Gastrocnemius medialis (tissue), 4 donors: ENCODE results near the gene HLCS. TPM values are rescaled to one million over a fixed set of nuclear protein-coding genes. Genes with fewer than 3 reads are reported as not detected.

ENCODE experiments used
- ATAC-seq, 2 donors: fragments of 150-250 bp; one replicate each; pipeline ENCODE4 v1.9.1; 2016
- DNase-seq, 2 donors: peaks; one replicate each; pipeline ENCODE4 v3.0.0-alpha.2; 2019
- H3K27ac ChIP-seq, 4 donors: fragments of 200-600 bp; sonication (generic); 1 replicate in 1 of 4; 2 replicates in 3 of 4; pipeline ENCODE4 v1.5.1; 2016 to 2018; ENCODE audit warnings: mild to moderate bottlenecking in 2 of 4, moderate library complexity in 1 of 4
- H3K27me3 ChIP-seq, 3 donors: fragments of 200-600 bp; sonication (generic) in 2 of 3; 1 replicate in 1 of 3; 2 replicates in 2 of 3; pipeline versions ENCODE4 v1.5.1 to v1.6.0; 2016 to 2019; ENCODE audit warnings: mild to moderate bottlenecking in 1 of 3, moderate library complexity in 1 of 3
- H3K36me3 ChIP-seq, 2 donors: fragments of 200-600 bp; sonication (generic) in 1 of 2; one replicate each; pipeline ENCODE4 v1.5.1; 2017 to 2018
- H3K4me1 ChIP-seq, 2 donors: fragments of 200-600 bp; sonication (generic) in 1 of 2; one replicate each; pipeline ENCODE4 v1.5.1; 2016 to 2017; ENCODE audit warnings: mild to moderate bottlenecking in 2 of 2
- H3K4me3 ChIP-seq, 4 donors: fragments of 200-600 bp; sonication (generic) in 3 of 4; 1 replicate in 1 of 4; 2 replicates in 3 of 4; pipeline ENCODE4 v1.5.1; 2016 to 2019; ENCODE audit warnings: mild to moderate bottlenecking in 2 of 4
- H3K9me3 ChIP-seq, 3 donors: fragments of 200-600 bp; sonication (generic) in 2 of 3; 1 replicate in 1 of 3; 2 replicates in 2 of 3; pipeline ENCODE4 v1.5.1; 2016 to 2019
- POLR2A ChIP-seq, 2 donors: fragments of 450-650 bp; IDR thresholded peaks; one replicate each; pipeline ENCODE4 v1.6.1; 2017; ENCODE audit warnings: antibody characterized with exemption in 2 of 2, mild to moderate bottlenecking in 2 of 2, moderate library complexity in 2 of 2
- in situ Hi-C, 4 donors: fragments of 200-750 bp; cut with MboI; loops; one replicate each; pipeline versions ENCODE4 v1.15.0 to v1.8.0; 2017; ENCODE audit warnings: low sequenced_read_pairs in 4 of 4
- intact Hi-C: fragments of 100-400 bp; cut with DNase I; formaldehyde crosslinking; loops from one replicate; pipeline ENCODE4 v1.15.1; 2023; ENCODE audit warnings: low total_unique reads
- total RNA-seq, 4 donors: library from RNA; depleted of rRNA; stranded (reverse); fragments of >200 nt; gene quantifications; one replicate each; pipeline versions ENCODE4 v1.1.0 to v1.2.3, GENCODE V29; 2016
- TF ChIP-seq, protein P1 (sequence below), 5 experiments: fragments of 450-650 bp in 3 of 5; fragments of 200-600 bp in 2 of 5; sonication (generic) in 2 of 5; IDR thresholded peaks in 4 of 5; conservative IDR thresholded peaks in 1 of 5; 1 replicate in 4 of 5; 2 replicates in 1 of 5; pipeline ENCODE4 v1.5.1; 2016 to 2019; ENCODE audit warnings: antibody characterized with exemption in 5 of 5, mild to moderate bottlenecking in 3 of 5, moderate library complexity in 3 of 5

Gene HLCS
- total RNA-seq, 4 donors from 2014 or later: 10.6 to 18.4 (median 15.4) TPM

DNA sequence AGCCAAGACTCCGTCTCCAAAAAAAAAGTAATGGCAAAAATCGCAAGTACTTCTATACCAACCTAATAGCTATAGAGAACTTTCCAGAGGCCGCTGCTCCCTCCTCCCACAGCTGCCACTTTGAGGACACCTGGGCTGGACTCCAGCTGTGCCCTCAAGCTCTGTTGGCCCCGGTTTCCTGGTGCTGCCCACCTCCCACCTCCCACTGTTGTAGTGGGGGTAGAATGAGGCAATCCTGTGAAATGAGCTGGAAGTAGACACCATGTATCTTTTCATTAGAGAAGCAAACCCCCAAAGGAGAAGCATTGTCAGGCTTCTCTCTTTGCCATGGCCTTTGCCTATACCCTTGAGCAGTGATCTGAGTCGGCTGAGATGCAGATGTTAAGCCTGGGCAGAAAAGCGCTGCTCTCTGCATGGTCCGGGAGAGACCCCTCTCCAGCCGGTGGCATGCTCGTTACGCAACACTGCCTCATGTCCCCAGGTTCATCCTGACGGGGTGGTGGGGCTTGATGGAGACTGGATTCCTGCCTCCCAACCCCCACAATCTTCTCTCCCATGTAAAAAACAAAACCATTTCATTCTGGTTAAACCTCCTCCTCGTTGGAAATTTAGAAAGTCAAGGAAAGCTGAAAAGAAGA, 227.9 kb downstream of the HLCS start:
- no peak for DNase-seq
- no peak for TF ChIP-seq POLR2A (IDR thresholded peaks at IDR 0.05)
- TF ChIP-seq, protein P1, sequence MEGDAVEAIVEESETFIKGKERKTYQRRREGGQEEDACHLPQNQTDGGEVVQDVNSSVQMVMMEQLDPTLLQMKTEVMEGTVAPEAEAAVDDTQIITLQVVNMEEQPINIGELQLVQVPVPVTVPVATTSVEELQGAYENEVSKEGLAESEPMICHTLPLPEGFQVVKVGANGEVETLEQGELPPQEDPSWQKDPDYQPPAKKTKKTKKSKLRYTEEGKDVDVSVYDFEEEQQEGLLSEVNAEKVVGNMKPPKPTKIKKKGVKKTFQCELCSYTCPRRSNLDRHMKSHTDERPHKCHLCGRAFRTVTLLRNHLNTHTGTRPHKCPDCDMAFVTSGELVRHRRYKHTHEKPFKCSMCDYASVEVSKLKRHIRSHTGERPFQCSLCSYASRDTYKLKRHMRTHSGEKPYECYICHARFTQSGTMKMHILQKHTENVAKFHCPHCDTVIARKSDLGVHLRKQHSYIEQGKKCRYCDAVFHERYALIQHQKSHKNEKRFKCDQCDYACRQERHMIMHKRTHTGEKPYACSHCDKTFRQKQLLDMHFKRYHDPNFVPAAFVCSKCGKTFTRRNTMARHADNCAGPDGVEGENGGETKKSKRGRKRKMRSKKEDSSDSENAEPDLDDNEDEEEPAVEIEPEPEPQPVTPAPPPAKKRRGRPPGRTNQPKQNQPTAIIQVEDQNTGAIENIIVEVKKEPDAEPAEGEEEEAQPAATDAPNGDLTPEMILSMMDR (IDR thresholded peaks at IDR 0.05 in 4 of 5, conservative IDR thresholded peaks at IDR 0.05 in 1 of 5): no peak
- no peak overlapping the region for H3K27ac ChIP-seq
- no peaks in the 10 kb centered on the region for H3K36me3 ChIP-seq
- no peaks in the 10 kb centered on the region for H3K9me3 ChIP-seq
- H3K27me3 ChIP-seq: peaks cover 0 to 2% (median 0%) of the 10 kb centered on the region in 3 donors
- in situ Hi-C loops (no loop called here), intact Hi-C loops (no loop called here)
- H3K4me1 ChIP-seq: no peaks in the 10 kb centered on the region
- ATAC-seq: no peak
- H3K4me3 ChIP-seq: no peak overlapping the region

DNA sequence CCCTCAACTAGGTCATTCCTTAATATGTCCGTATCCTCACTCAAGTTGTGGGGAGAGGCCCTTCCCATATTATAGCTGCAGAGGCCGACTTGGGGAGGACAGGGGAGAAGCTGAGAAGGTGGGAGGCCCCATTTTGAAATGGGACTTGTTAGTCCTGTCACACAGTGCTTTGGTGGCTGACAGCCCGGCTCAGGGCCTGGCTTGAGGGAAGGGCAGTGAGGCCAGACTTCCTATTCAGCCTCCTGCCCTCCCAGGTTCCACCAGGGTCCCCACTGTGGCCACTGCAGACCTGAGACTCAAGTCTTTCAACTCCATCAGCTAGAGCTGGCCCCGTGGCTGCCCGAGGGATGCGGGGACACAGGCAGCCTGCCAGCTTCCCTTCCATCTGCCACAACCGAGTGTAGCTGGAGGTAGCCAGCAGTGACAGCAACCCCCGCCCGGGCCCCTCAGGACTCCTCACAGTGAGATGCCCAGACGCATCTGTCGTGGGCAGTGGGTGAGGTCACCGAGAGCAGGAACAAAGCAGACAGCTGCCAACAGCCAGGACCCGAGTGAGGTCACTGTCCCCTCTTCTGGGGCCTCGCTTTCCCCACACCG, 230.6 kb downstream of the HLCS start:
- DNase-seq: no peak
- Histone ChIP-seq H3K27me3 (peaks cover 0 to 7% (median 2%) of the 10 kb centered on the region in 3 donors), H3K9me3 (no peaks in the 10 kb centered on the region), H3K4me1 (no peaks in the 10 kb centered on the region), H3K36me3 (no peaks in the 10 kb centered on the region), H3K27ac (no peak overlapping the region), H3K4me3 (no peak overlapping the region)
- intact Hi-C loops (no loop called here), in situ Hi-C loops (no loop called here)
- no peak for ATAC-seq
- TF ChIP-seq, protein P1 (IDR thresholded peaks at IDR 0.05 in 4 of 5, conservative IDR thresholded peaks at IDR 0.05 in 1 of 5): no peak
- TF ChIP-seq POLR2A (IDR thresholded peaks at IDR 0.05): no peak

DNA sequence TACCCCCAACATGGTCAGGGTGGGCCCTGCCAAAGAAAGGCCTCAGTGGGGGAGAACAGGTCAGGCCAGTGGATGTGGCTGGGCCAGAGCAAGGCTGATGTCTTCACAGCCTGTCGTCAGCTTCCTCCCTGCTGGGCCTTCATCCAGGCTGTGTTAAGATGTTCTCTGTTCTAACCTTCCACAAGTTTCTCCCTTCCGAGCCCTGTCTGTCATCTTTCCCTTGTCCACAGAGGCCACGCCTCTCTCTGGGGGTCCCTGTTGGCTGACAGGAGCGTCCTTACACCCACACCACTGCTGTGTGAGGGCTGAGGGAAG, 231.3 kb downstream of the HLCS start:
- H3K36me3 ChIP-seq: no peaks in the 10 kb centered on the region
- H3K4me3 ChIP-seq: no peak overlapping the region
- no peaks in the 10 kb centered on the region for H3K9me3 ChIP-seq
- no peak for DNase-seq
- no peaks in the 10 kb centered on the region for H3K4me1 ChIP-seq
- no peak overlapping the region for H3K27ac ChIP-seq
- TF ChIP-seq POLR2A (IDR thresholded peaks at IDR 0.05): no peak
- TF ChIP-seq, protein P1 (IDR thresholded peaks at IDR 0.05 in 4 of 5, conservative IDR thresholded peaks at IDR 0.05 in 1 of 5): no peak
- in situ Hi-C loops (no loop called here), intact Hi-C loops (no loop called here)
- no peak for ATAC-seq
- H3K27me3 ChIP-seq: peaks cover 0 to 14% (median 4%) of the 10 kb centered on the region in 3 donors

DNA sequence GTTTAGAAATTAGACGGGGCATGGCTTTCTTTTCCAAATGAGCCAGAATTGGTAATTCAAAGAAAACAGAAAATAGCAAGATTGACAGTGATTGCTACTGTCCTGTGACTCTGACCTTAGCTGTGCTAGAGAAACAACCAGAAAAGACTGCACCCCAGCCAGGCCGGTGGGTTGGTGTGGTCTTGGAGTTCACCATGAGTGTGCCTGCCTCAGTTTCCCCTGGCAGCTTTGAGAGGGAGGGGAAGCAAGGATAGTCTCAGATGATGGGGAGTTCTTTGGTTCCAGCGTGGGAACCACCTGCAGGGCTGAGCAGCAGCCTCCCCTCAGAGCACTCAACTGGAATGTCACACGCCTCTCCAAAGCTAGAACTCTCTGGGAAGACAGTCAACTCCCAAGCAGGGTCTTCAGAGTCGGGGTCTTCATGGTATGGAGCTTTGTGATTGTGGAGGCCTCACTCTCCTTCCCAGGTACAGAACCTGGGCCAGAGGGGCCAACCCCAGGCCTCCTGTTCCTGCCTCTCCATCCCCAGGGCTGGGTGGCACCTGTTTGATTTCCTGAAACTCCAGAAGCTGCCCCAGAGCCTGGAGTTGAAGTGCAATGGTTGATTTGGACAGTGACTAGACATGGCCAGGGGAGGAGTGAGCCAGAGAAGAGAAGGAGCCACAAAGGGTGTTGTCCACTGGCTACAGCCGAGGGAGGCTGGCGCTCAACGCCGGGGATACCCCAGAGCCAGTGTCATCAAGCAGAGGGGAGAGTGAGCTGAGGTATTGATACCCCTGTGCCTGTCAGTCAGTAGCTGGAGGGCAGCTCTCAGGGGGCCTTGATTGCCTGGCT, 231.9 kb downstream of the HLCS start:
- in situ Hi-C loops: no loop called here
- H3K9me3 ChIP-seq: no peaks in the 10 kb centered on the region
- ATAC-seq (no peak), DNase-seq (no peak)
- no peak overlapping the region for H3K27ac ChIP-seq
- H3K27me3 ChIP-seq: peaks cover 0 to 20% (median 4%) of the 10 kb centered on the region in 3 donors
- intact Hi-C loops: no loop called here
- no peak overlapping the region for H3K4me3 ChIP-seq
- no peaks in the 10 kb centered on the region for H3K36me3 ChIP-seq
- no peaks in the 10 kb centered on the region for H3K4me1 ChIP-seq
- TF ChIP-seq, protein P1 (IDR thresholded peaks at IDR 0.05 in 4 of 5, conservative IDR thresholded peaks at IDR 0.05 in 1 of 5): no peak
- TF ChIP-seq POLR2A (IDR thresholded peaks at IDR 0.05): no peak
